ENCODE data around the gene CCDC88C.

The CCDC88C gene

GRCh38 chr14:91284791-91285548, 132.7 kb downstream of the CCDC88C start:
- no peak for DNase-seq (ENCODE audit: low spot score)

GRCh38 chr14:91284146-91284790, 133.4 kb downstream of the CCDC88C start:
- DNase-seq (ENCODE audit: low spot score), result no peak
- no peak overlapping the region for H3K4me3 ChIP-seq
- no peak for TF ChIP-seq CTCF (IDR thresholded peaks at IDR 0.05)
- H3K27ac ChIP-seq, result no peak overlapping the region

More at GRCh38 chr14:91284791-91285548, 132.7 kb downstream of the CCDC88C start:
- H3K4me3 ChIP-seq, result no peak overlapping the region
- H3K27ac ChIP-seq, result peak overlapping the region; percentile 13 to 16
- no peak for TF ChIP-seq CTCF (IDR thresholded peaks at IDR 0.05)

- Histone ChIP-seq H3K27ac (no peak overlapping the region), H3K4me3 (no peak overlapping the region)
- no peak for TF ChIP-seq CTCF (IDR thresholded peaks at IDR 0.05)
- DNase-seq (ENCODE audit: low spot score), result no peak
Measured at GRCh38 chr14:91283666-91284065, 134.0 kb downstream of the CCDC88C start.

- DNase-seq (ENCODE audit: low spot score), result no peak
- no peak for TF ChIP-seq CTCF (IDR thresholded peaks at IDR 0.05)
- Histone ChIP-seq H3K4me3 (no peak overlapping the region), H3K27ac (no peak overlapping the region)
Measured at GRCh38 chr14:91282954-91283645, 134.5 kb downstream of the CCDC88C start.

- DNase-seq (ENCODE audit: low spot score), result no peak
- no peak overlapping the region for H3K27ac ChIP-seq
- no peak overlapping the region for H3K4me3 ChIP-seq
- no peak for TF ChIP-seq CTCF (IDR thresholded peaks at IDR 0.05)
Measured at GRCh38 chr14:91281346-91281745, 136.3 kb downstream of the CCDC88C start.

- Histone ChIP-seq H3K4me3 (no peak overlapping the region), H3K27ac (no peak overlapping the region)
- no peak for DNase-seq (ENCODE audit: low spot score)
- TF ChIP-seq CTCF (IDR thresholded peaks at IDR 0.05), result no peak
Measured at GRCh38 chr14:91280129-91280528, 137.5 kb downstream of the CCDC88C start.
